ENCODE data around the gene FAM25A. TPM values are rescaled to one million over a fixed set of nuclear protein-coding genes. Genes with fewer than 3 reads are reported as not detected.

The FAM25A gene
- total RNA-seq, 1 donor, result not detected

DNA sequence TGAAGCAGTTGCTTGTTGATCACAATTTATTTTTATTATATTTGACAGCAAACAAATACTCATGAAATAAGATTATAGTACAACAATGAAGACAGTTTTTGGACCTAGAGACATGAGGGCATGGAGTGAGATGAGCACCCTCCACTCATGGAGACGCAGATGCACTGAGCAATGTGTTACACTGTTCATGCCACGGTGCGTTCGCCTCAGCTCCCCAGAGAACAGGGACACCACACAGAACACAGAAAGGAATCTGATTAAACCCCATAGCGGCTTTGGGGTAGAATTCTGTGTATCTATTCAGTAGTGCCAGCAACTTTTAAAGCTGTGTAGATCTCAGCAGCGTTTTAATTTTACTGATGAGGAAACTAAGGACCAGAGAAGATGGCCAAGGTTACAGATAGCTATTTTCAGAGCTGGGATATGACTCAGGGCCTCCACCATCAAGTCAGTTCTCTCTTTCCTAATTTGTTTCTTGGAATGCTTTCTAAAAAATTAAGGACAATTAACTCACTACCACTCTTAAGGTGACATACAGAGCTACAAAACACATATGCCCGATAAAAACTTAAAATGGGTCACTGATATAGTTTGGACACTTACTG is 33.6 kb downstream of the FAM25A start:
- Histone ChIP-seq H3K27me3 (ENCODE audit: insufficient read depth, low read length) (no peaks in the 10 kb centered on the region), H3K4me2 (ENCODE audit: insufficient read depth, low read length) (no peak overlapping the region), H3K4me1 (ENCODE audit: insufficient read depth, low read length) (peaks cover 13% of the 10 kb centered on the region), H3K9me3 (ENCODE audit: low read depth, low read length) (no peaks in the 10 kb centered on the region), H4K20me1 (ENCODE audit: insufficient read depth, low read length) (no peaks in the 10 kb centered on the region), H2AFZ (ENCODE audit: low read length) (no peak overlapping the region), H3K27ac (ENCODE audit: low read depth, low read length) (no peak overlapping the region), H3K4me3 (ENCODE audit: insufficient read depth, low read length) (no peak overlapping the region), H3K36me3 (ENCODE audit: insufficient read depth, low read length) (peaks cover 75% of the 10 kb centered on the region), H3K79me2 (ENCODE audit: insufficient read depth, low read length) (no peaks in the 10 kb centered on the region)
- TF ChIP-seq, protein P1, sequence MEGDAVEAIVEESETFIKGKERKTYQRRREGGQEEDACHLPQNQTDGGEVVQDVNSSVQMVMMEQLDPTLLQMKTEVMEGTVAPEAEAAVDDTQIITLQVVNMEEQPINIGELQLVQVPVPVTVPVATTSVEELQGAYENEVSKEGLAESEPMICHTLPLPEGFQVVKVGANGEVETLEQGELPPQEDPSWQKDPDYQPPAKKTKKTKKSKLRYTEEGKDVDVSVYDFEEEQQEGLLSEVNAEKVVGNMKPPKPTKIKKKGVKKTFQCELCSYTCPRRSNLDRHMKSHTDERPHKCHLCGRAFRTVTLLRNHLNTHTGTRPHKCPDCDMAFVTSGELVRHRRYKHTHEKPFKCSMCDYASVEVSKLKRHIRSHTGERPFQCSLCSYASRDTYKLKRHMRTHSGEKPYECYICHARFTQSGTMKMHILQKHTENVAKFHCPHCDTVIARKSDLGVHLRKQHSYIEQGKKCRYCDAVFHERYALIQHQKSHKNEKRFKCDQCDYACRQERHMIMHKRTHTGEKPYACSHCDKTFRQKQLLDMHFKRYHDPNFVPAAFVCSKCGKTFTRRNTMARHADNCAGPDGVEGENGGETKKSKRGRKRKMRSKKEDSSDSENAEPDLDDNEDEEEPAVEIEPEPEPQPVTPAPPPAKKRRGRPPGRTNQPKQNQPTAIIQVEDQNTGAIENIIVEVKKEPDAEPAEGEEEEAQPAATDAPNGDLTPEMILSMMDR (IDR thresholded peaks at IDR 0.05; ENCODE audit: extremely low read depth, low read depth, low read length), result no peak
- no peak for DNase-seq (ENCODE audit: insufficient read length, low spot score, missing footprints)

DNA sequence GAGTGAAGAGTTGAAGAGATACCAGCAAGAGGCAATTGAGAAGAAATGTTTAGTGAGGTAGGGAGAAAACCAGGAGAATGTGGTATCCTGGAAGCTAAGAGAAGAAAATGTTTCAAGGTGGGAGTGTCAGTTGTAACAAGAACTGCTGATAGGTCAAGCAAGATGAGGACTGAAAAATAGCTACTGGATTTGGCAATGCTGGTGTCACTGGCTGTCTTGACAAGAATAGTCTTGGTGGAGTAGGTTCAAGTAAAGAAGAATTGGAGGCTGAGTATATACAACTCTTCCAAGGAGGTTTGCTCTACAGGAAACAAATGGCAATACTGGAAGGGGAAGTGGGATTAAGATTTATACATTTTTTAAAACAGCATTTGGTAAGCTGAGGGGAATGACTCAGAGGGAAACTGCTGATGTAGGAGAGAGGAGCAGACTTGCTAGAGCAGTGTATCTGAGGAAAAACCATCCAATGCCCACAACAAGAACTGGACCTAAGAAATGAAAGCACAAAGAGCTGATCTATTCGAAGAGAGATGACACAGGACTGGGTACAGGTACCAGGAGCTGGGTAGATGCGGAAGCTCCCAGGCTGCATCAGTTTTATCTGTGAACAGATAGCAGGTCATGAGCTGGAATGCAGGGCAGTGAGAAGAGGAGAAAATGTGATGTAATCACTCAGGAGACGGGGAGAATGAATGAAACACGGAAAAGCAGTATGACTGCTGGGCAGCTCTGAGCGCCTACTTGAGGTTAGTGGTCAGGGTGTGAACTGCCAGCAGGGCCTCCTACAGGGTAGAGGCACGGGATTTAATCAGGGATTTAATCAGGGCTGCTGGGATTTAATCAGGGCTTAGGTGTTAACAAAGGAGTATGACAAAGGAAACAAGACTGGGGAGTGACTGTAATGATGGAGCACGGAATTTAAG is 34.5 kb downstream of the FAM25A start:
- peak; percentile 87 for DNase-seq (ENCODE audit: insufficient read length, low spot score, missing footprints)
- peak overlapping the region; percentile 64 for H3K27ac ChIP-seq (ENCODE audit: low read depth, low read length)
- H3K4me2 ChIP-seq (ENCODE audit: insufficient read depth, low read length), result peak overlapping the region; percentile 59
- H2AFZ ChIP-seq (ENCODE audit: low read length), result no peak overlapping the region
- TF ChIP-seq, protein P1 (IDR thresholded peaks at IDR 0.05; ENCODE audit: extremely low read depth, low read depth, low read length), result peak; percentile 56
- H3K4me3 ChIP-seq (ENCODE audit: insufficient read depth, low read length), result peak overlapping the region; percentile 26
- H3K27me3 ChIP-seq (ENCODE audit: insufficient read depth, low read length), result no peaks in the 10 kb centered on the region
- no peaks in the 10 kb centered on the region for H3K9me3 ChIP-seq (ENCODE audit: low read depth, low read length)
- peaks cover 13% of the 10 kb centered on the region for H3K4me1 ChIP-seq (ENCODE audit: insufficient read depth, low read length)
- no peaks in the 10 kb centered on the region for H3K79me2 ChIP-seq (ENCODE audit: insufficient read depth, low read length)
- no peaks in the 10 kb centered on the region for H4K20me1 ChIP-seq (ENCODE audit: insufficient read depth, low read length)
- H3K36me3 ChIP-seq (ENCODE audit: insufficient read depth, low read length), result peaks cover 75% of the 10 kb centered on the region

DNA sequence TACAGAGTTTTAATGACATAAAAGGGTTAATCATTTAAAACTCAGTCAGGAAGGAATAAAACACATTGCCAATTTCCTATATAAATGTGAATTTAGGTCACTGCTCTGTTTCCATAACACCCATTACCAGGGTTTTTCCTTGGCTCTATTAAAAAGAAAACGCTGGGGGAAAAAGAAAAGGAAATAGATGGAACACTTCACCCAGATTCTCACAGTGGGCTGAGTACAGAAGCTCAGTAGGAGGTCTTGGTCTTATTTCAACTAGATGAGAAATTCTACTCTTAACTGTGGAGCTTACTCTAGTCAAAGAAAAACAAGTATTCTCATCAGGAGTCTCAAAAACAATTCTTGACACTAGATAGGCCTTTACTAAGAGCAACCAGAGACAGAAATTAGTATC is 38.1 kb downstream of the FAM25A start:
- H3K9me3 ChIP-seq (ENCODE audit: low read depth, low read length), result no peaks in the 10 kb centered on the region
- H3K4me1 ChIP-seq (ENCODE audit: insufficient read depth, low read length), result peaks cover 13% of the 10 kb centered on the region
- no peak overlapping the region for H2AFZ ChIP-seq (ENCODE audit: low read length)
- no peak overlapping the region for H3K4me2 ChIP-seq (ENCODE audit: insufficient read depth, low read length)
- H4K20me1 ChIP-seq (ENCODE audit: insufficient read depth, low read length), result no peaks in the 10 kb centered on the region
- no peak for DNase-seq (ENCODE audit: insufficient read length, low spot score, missing footprints)
- H3K36me3 ChIP-seq (ENCODE audit: insufficient read depth, low read length), result peaks cover 65% of the 10 kb centered on the region
- no peak overlapping the region for H3K27ac ChIP-seq (ENCODE audit: low read depth, low read length)
- H3K4me3 ChIP-seq (ENCODE audit: insufficient read depth, low read length), result no peak overlapping the region
- no peaks in the 10 kb centered on the region for H3K79me2 ChIP-seq (ENCODE audit: insufficient read depth, low read length)
- TF ChIP-seq, protein P1 (IDR thresholded peaks at IDR 0.05; ENCODE audit: extremely low read depth, low read depth, low read length), result no peak
- no peaks in the 10 kb centered on the region for H3K27me3 ChIP-seq (ENCODE audit: insufficient read depth, low read length)

DNA sequence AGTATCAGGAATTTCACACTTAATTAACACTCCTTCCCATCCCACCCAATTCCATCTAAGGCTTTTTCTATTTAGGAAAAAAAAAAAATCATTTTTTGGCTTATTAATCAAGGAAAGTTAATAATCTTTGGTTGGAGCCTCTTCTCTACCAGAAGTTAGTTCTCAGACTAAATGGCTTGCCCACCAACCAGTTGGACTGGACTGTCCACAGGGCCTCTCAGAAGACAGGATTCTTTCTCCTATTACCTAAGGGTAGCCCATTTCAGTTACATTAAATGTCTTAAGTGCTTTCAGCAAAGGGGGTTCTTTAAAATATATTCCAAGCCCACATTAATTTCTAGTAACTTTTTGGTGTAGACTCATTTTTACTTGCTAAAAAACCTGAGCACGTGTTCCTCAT is 39.3 kb downstream of the FAM25A start:
- H3K36me3 ChIP-seq (ENCODE audit: insufficient read depth, low read length), result peaks cover 59% of the 10 kb centered on the region
- peaks cover 11% of the 10 kb centered on the region for H3K4me1 ChIP-seq (ENCODE audit: insufficient read depth, low read length)

More for the DNA sequence above, 39.3 kb downstream of the FAM25A start:
- TF ChIP-seq, protein P1 (IDR thresholded peaks at IDR 0.05; ENCODE audit: extremely low read depth, low read depth, low read length), result no peak
- Histone ChIP-seq H3K27ac (ENCODE audit: low read depth, low read length) (no peak overlapping the region), H4K20me1 (ENCODE audit: insufficient read depth, low read length) (no peaks in the 10 kb centered on the region), H2AFZ (ENCODE audit: low read length) (no peak overlapping the region), H3K4me2 (ENCODE audit: insufficient read depth, low read length) (no peak overlapping the region), H3K4me3 (ENCODE audit: insufficient read depth, low read length) (no peak overlapping the region), H3K27me3 (ENCODE audit: insufficient read depth, low read length) (no peaks in the 10 kb centered on the region), H3K9me3 (ENCODE audit: low read depth, low read length) (no peaks in the 10 kb centered on the region), H3K79me2 (ENCODE audit: insufficient read depth, low read length) (no peaks in the 10 kb centered on the region)
- DNase-seq (ENCODE audit: insufficient read length, low spot score, missing footprints), result no peak

All from osteoblast (primary cell).